ENCODE data around the gene NUFIP1. TPM values are rescaled to one million over a fixed set of nuclear protein-coding genes. Genes with fewer than 3 reads are reported as not detected.

The NUFIP1 gene
- total RNA-seq, 1 experiment from 2014 or later, result 17.1 TPM

DNA sequence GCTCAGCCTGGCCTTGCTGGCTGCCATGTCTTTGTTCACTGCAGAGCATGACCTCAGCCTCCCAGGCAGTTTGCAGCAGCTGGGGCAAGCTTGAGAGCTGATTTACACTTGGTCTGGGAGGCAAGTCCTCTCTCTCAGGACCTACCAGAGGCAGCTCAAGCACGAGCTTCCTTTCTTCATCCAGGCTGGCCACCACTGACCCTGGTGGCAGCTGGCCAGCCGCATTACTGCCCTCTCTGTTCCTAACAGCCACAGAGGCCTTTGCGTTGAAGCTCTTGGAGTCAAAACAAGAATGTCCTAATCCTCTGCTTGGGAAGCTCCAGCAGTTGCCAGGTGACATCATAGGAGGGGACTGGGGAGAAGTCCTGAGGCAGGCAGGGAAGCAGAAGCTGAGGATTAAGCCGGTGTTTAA, 85.7 kb downstream of the NUFIP1 start:
- Histone ChIP-seq H3K23me2 (ENCODE audit: insufficient read length, low read depth, low read length, poor library complexity, severe bottlenecking) (no peaks in the 10 kb centered on the region), H2BK20ac (ENCODE audit: low read depth, low read length, poor library complexity, severe bottlenecking) (no peak overlapping the region), H3K18ac (ENCODE audit: insufficient read length, low read depth, low read length) (no peak overlapping the region), H3T11ph (ENCODE audit: low read length) (no peak overlapping the region), H3K79me1 (ENCODE audit: insufficient read depth, low read depth, low read length, poor library complexity, severe bottlenecking) (no peaks in the 10 kb centered on the region), H3K4me2 (ENCODE audit: insufficient read depth, insufficient read length, low read length) (no peak overlapping the region), H2BK120ac (ENCODE audit: low read depth, low read length, poor library complexity, severe bottlenecking) (no peak overlapping the region), H2BK15ac (ENCODE audit: low read depth, low read length) (no peak overlapping the region), H3K9me3 (ENCODE audit: control insufficient read depth, low read depth, low read length) (no peaks in the 10 kb centered on the region), H3K79me2 (ENCODE audit: insufficient read depth, low read length) (no peaks in the 10 kb centered on the region), H4K5ac (ENCODE audit: insufficient read length, low read depth, low read length) (no peak overlapping the region), H3K4me1 (ENCODE audit: insufficient read depth, low read length) (no peaks in the 10 kb centered on the region; the same call in 1 of the 2 replicates), H3K23ac (ENCODE audit: insufficient read length, low read depth, low read length) (no peak overlapping the region), H2BK12ac (ENCODE audit: insufficient read length, low read depth, low read length) (no peak overlapping the region), H4K91ac (ENCODE audit: insufficient read length, low read depth, low read length) (no peak overlapping the region), H2BK5ac (ENCODE audit: insufficient read length, low read length) (no peak overlapping the region), H3K14ac (ENCODE audit: insufficient read depth, low read length) (0 out of 2 replicates have a peak overlapping the region, but pooled peaks have one; percentile 58), H3K9ac (ENCODE audit: extremely low read depth, insufficient read length, low read length) (no peak overlapping the region), H3K27me3 (ENCODE audit: insufficient read depth, low read length) (no peaks in the 10 kb centered on the region), H4K20me1 (ENCODE audit: control insufficient read depth, insufficient read depth, insufficient read length) (no peaks in the 10 kb centered on the region), H2AK5ac (ENCODE audit: insufficient read length, low read length) (no peak overlapping the region), H3K27ac (ENCODE audit: insufficient read length, low read depth, low read length) (no peak overlapping the region), H2AFZ (ENCODE audit: low read length) (no peak overlapping the region), H4K8ac (replicated peaks; ENCODE audit: insufficient read length, low read depth, low read length) (no peak overlapping the region), H3K4ac (ENCODE audit: low read depth, low read length) (no peak overlapping the region), H3K56ac (ENCODE audit: insufficient read length, low read depth, low read length) (no peak overlapping the region)
- Mint-ChIP-seq H3K4me3 (no peak overlapping the region), H3K27me3 (ENCODE audit: low read depth) (no peaks in the 10 kb centered on the region), H3K4me1 (peaks cover 35 to 41% of the 10 kb centered on the region in 2 experiments), H3K36me3 (ENCODE audit: insufficient read depth in 1 of 3, low read depth in 3 of 3) (no peaks in the 10 kb centered on the region), H3K9me3 (peaks cover 0 to under 1% of the 10 kb centered on the region in 2 experiments; a peak in 2 of 5 replicates), H3K27ac (no peak overlapping the region)
- no peak for DNase-seq
- no peak for TF ChIP-seq CTCF (conservative IDR thresholded peaks at IDR 0.05)
- WGBS (ENCODE audit: extremely low coverage, insufficient read length, low lambda C conversion rate), result no CpG with 5 or more reads among the region's 4 CpGs
